ENCODE results near the gene TMPRSS13.
"Not testable (repeated sequence)": the region's sequence is repeated elsewhere in the genome, so short reads cannot be mapped to it uniquely, and the experiment has no call there.

The TMPRSS13 gene

GRCh38 chr11:117929142-117929915, at the start of gene TMPRSS13:
TMPRSS13 (minus strand) TSS chr11:117929402; CDS start chr11:117929307, 95 bp downstream.
- no peak for DNase-seq

DNA sequence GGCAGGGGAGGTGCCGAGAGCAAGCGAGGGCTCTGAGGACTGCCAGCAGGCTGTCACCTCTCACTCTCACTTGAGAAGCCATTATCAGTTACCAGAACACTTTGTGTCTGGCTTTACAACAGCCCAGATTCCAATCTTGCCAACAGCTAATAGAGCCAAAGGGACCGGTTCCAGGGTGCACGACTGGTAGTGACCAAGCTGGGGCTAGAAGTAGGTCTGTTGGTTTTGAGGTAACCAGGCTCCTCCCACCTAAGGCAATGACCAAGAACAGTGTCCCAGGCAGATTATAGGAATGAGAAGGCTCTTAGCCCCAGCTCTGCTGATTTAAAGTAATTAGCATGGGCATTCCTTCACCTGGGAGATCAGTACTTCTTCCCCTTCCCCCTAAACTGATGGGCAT, 49.8 kb upstream of the TMPRSS13 start:
- no peak for DNase-seq

GRCh38 chr11:117978291-117978910, 49.2 kb upstream of the TMPRSS13 start:
- DNase-seq = not testable (repeated sequence)

DNA sequence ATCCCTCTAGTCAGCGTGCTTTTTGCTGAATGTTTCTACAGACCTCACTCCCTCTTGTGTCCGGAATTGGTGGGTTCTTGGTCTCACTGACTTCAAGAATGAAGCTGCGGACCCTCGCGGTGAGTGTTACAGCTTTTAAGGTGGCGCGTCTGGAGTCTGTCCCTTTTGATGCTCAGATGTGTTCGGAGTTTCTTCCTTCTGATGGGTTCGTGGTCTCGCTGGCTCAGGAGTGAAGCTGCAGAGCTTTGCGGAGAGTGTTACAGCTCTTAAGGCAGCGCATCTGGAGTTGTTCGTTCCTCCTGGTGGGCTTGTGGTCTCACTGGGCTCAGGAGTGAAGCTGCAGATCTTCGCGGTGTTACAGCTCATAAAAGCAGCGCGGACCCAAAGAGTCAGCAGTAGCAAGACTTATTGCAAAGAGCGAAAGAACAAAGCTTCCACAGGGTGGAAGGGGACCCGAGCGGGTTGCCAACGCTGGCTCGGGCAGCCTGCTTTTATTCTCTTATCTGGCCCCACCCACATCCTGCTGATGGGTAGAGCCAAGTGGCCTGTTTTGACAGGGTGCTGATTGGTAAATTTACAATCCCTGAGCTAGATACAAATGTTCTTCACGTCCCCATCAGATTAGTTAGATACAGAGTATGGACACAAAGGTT, 48.5 kb upstream of the TMPRSS13 start:
- not testable (repeated sequence) for DNase-seq

DNA sequence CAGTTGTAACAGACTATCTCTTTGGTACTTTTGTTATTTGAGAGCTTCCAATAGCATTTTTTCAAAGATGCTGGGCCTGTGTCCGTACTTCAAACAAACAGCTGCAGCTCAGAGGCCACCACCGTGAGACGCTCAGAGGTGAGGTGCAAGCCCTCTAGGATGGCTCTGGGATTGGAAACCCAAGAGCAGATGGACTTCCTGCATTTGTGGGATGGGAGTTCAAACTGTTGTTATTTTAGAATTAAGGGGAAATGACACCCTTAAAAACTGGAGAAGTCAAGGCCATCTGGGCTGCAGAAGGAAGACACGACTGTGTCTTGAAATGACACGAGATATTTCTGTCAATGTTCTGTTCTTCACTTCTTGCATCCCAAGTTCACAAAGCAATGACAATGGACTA, 47.8 kb upstream of the TMPRSS13 start:
- no peak for DNase-seq

DNA sequence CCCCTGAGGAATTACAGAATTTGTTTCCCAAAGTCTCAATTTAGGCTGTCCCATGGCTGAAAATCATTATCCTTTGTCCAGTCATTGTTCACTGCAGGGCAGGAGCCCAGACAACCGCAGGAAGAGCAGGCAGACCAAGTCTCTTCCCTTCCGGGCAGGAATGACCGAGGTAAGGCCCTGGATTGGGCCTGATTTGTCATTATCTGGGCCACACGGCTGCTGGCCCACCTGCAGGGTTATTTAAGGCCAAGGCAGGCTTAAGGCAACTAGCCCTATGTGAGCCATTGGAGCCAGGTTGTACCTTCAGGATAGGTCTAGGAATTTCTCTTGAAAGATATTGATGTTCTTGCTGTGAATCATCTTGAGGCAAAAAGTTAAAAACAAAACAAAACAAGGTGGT, 47.2 kb upstream of the TMPRSS13 start:
- DNase-seq = no peak

GRCh38 chr11:117973503-117973860, 44.3 kb upstream of the TMPRSS13 start:
- DNase-seq = no peak

DNA sequence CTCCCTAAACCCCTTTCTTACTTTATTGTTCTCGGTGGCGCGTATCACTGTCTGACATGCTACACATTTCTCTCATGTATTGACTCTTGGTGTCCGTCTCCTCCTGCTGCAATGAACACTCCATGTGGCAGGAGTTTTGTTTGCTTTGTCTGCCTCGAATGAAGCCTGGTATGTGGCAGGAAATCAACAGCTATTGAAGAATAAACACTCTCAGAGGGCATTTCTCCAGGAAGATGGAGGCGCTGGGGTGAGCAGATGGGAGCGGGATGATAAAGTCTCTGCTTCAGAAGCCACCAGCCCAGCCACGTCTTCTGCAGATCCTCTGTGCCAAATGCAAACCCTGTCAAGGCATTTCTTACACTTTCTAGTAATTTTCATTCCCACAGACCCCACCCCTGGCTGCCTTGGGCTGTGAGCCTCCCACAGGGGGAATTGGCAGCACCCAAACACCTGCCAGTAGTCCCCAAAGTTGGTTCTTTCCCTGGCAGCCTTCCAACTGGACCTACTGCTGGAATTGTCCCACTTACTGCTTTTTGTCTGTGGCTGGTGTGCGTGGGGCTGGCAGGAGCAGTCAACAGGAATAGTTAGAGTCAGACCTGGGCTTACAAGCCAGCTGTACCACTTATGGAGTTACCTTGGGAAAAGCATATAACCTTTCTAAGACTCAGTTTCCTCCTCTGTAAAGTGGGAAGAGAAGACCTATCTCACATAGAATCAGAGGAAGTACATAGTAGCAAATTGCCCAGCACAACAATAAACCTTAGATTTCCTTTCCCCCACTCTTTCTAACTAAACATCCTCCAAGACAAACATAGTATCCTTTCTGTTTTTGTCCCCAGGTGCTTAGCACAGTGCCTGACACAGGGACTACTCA, 43.7 kb upstream of the TMPRSS13 start:
- DNase-seq = no peak

- DNase-seq = no peak
These were observed 42.8 kb upstream of the TMPRSS13 start for GRCh38 chr11:117972044-117972443.

GRCh38 chr11:117970400-117971024, 41.3 kb upstream of the TMPRSS13 start:
- DNase-seq = no peak

- DNase-seq = no peak
These were observed 40.2 kb upstream of the TMPRSS13 start for GRCh38 chr11:117969160-117969991.

- no peak for DNase-seq
These were observed 37.7 kb upstream of the TMPRSS13 start for GRCh38 chr11:117966908-117967307.

DNA sequence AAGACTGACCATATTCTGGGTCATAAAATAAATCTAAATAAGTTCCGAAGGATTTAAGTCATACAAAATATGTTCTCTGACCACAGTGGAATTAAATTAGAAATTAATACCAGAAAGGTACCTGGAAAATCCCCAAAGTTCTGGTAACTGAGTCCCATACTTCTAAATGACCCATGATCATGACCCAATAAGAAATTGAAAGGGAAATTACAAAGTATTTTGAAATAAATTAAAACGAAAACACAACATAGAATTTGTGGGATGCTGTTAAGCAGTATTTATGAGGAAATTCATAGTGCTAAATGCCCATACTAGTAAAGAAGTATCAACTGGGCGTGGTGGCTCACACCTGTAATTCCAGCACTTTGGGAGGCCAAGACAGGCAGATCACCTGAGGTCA, 33.6 kb upstream of the TMPRSS13 start:
- DNase-seq = no peak

GRCh38 chr11:117961896-117962295, 32.7 kb upstream of the TMPRSS13 start:
- no peak for DNase-seq

GRCh38 chr11:117960406-117960805, 31.2 kb upstream of the TMPRSS13 start:
- no peak for DNase-seq

GRCh38 chr11:117959438-117960149, 30.4 kb upstream of the TMPRSS13 start:
- DNase-seq = no peak

GRCh38 chr11:117958949-117959348, 29.7 kb upstream of the TMPRSS13 start:
- no peak for DNase-seq

DNA sequence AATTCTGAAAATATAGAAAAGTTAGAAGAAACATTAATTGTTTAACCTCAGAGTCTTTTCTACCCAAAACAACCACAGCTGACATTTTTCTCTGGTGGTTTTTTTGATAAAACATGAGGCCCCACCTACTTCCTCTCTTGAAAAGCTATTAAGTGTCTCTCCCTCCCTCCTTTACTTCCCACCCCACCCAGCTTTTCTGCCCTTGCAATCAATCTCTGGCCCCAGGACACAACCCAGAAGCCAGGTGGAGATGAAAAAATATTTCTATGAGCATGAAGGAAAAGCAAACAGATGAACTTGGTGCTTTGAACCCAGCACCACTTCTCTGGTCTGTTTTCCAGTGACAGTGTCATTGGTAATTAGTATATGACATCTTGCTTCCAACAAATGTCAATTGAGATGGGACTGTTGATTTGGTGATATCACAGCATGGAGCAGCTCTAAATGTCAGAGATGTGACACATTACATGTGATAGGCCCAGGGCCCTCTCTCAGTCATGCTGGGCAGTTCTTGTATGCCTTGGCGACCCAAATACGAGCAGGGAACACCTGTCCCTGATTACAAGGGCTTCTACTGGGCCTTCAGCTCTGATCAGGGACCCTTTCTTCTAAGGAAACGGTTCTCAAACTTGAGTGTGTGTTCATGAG, 23.9 kb upstream of the TMPRSS13 start:
- DNase-seq = no peak

GRCh38 chr11:117950993-117951961, 22.1 kb upstream of the TMPRSS13 start:
- no peak for DNase-seq
